Retinal pigment epithelial cell (primary cell): Measurements from ENCODE around the gene NDUFB5.
A peak's percentile ranks its signal among the peaks of the same experiment; 100 is the strongest.

Experiments used
- DNase-seq: peaks from one replicate; pipeline ENCODE4 v3.0.0-alpha.2; 2010; ENCODE audit warnings: low read depth
- H3K4me3 ChIP-seq: 2 replicates; pipeline ENCODE4 v1.5.1; 2011; ENCODE audit warnings: mild to moderate bottlenecking, low read length, control low read depth, moderate library complexity
- TF ChIP-seq, protein P1 (sequence below): conservative IDR thresholded peaks from 2 replicates; pipeline ENCODE4 v1.5.1; 2011; ENCODE audit warnings: low read depth, low read length, control low read depth, inconsistent platforms

The NDUFB5 gene

GRCh38 chr3:179604321-179605078, at the start of gene NDUFB5, which contains the start of gene MRPL47:
Gene NDUFB5, plus strand, starts transcription at chr3:179604794. Its CDS starts 22 bp downstream, at chr3:179604816.
Gene MRPL47, minus strand, starts transcription at chr3:179604638. Its CDS starts 14 bp downstream, at chr3:179604624.
- TF ChIP-seq, protein P1, sequence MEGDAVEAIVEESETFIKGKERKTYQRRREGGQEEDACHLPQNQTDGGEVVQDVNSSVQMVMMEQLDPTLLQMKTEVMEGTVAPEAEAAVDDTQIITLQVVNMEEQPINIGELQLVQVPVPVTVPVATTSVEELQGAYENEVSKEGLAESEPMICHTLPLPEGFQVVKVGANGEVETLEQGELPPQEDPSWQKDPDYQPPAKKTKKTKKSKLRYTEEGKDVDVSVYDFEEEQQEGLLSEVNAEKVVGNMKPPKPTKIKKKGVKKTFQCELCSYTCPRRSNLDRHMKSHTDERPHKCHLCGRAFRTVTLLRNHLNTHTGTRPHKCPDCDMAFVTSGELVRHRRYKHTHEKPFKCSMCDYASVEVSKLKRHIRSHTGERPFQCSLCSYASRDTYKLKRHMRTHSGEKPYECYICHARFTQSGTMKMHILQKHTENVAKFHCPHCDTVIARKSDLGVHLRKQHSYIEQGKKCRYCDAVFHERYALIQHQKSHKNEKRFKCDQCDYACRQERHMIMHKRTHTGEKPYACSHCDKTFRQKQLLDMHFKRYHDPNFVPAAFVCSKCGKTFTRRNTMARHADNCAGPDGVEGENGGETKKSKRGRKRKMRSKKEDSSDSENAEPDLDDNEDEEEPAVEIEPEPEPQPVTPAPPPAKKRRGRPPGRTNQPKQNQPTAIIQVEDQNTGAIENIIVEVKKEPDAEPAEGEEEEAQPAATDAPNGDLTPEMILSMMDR: no peak
- peak; percentile 92 for DNase-seq
- peak within 1 kb of the TSS; percentile 75 for H3K4me3 ChIP-seq

DNA sequence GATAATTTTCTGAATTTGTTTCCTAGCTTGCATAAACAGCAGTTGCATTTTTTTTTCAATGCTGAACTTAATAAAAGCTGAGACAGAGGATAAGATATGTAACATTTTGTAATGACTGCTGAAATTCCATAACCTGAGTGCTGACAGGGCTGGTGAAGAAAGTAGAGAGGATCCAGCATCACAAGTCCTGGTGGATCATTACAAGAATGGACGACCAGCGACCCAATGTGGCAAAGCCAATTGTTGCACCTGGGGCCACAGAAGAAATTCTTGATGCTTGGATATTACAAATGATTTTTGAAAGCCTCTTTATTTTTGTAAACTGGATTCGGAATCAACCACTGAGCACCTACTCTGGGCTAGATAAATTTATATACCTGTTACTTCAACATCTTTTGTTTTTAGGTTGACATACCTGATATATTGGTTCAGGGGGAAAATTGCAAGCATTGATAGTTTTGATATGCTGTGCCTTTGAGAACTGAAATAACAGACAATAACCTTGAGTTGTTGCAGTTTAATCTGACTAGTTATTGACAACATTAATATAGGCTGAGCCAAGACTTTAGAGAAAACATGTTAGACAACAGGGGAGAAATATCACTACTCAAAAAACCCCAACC, 45.7 kb upstream of the NDUFB5 start:
- H3K4me3 ChIP-seq: no peak overlapping the region
- TF ChIP-seq, protein P1: peak; percentile 81
- no peak for DNase-seq

- H3K4me3 ChIP-seq: no peak overlapping the region
- TF ChIP-seq, protein P1: no peak
- no peak for DNase-seq
These were observed 43.8 kb upstream of the NDUFB5 start for GRCh38 chr3:179560791-179561190.

DNA sequence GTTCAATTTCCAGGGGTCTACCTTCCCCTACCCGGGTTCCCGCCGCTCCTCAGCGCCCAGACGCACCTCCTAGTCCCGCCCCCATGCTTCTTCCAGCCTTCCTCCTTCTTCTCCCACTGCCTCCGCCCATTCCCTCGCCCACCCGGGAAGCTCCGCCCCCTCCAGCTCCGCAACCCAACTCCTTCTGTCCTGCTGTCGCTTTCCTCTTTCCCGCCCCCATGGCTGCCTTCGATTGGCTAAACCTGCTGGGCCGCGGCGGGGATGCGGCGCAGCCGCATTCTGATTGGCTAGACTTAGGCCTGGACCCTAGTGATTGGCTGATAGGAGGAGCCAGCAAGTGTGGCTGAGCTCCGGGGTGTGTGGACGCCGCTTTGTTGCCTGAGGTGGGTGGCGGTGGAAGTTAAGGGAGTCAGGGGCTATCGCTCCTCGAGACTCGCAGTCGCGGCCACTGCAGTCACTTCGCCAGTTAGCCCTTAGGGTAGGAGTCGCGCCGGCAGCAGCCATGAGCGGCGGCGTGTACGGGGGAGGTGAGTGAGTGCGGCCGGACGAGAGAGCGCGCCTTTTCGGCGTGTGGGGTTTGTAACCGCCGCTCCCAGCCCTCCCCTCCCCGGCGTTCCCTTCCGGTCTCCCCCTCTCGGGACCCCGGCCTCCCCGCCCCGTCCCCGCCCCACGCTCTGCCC, 41.9 kb upstream of the NDUFB5 start, which contains the start of gene ACTL6A:
TSS of gene ACTL6A (plus strand) at position 336 of the 680 bp plus-strand sequence. CDS start at position 503, 167 bp downstream.
- H3K4me3 ChIP-seq: peak within 1 kb of the TSS; percentile 93
- TF ChIP-seq, protein P1: no peak
- DNase-seq: peak; percentile 98

DNA sequence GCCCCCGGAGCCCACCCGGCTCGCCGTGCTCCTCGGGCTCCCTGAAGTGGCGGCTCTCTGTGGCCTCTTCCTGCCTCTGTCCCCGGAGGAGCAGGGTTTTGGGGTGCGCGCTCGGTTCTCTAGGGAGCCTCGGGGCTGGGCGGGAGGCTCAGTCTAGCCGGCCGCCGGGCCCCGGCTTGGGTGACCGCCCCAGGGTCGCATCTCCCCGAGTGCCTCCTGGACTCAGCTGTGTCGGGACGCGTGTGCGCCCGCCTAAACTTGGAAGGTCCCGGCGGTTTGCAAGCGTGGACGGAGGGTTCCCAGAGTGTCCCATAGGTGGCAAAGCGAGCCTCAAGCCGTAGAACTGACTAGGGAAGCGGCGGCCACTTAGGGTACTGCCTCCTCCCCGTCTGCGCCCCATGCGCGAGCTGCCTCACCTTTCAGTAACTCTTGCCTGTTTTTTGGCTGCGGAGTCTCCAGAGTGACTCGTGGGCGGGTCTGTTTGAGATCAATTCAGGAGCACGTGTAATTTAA, 41.3 kb upstream of the NDUFB5 start:
- H3K4me3 ChIP-seq: peak overlapping the region; percentile 93
- TF ChIP-seq, protein P1: peak; percentile 49
- DNase-seq: no peak

GRCh38 chr3:179565496-179565895, 39.1 kb upstream of the NDUFB5 start:
- no peak overlapping the region for H3K4me3 ChIP-seq
- DNase-seq: no peak

More at GRCh38 chr3:179565496-179565895, 39.1 kb upstream of the NDUFB5 start:
- TF ChIP-seq, protein P1: no peak
